Cardiac ventricle fibroblast (primary cell): ENCODE data around the gene CBLN2. TPM values are rescaled to one million over a fixed set of nuclear protein-coding genes. Genes with fewer than 3 reads are reported as not detected.

ENCODE experiments used
- total RNA-seq: library from RNA; depleted of rRNA; stranded (reverse); fragments of >200 nt; gene quantifications from 2 replicates; pipeline ENCODE4 v1.2.3, GENCODE V29; 2015

The CBLN2 gene
- total RNA-seq = not detected in 2 replicates

GRCh38 chr18:72544092-72544886 is at the start of gene CBLN2:
Gene CBLN2 (minus strand): TSS chr18:72544342. CDS start chr18:72542160, 2,182 bp downstream.

